H9 (cell line): ENCODE measurements around the gene KCNA4. TPM values are rescaled to one million over a fixed set of nuclear protein-coding genes. Genes with fewer than 3 reads are reported as not detected.

Experiments used
- DNase-seq: peaks from one replicate; pipeline ENCODE4 v3.0.0-alpha.2; 2017
- H2AFZ ChIP-seq: one replicate; pipeline ENCODE4 v1.6.1; 2013; ENCODE audit warnings: mild to moderate bottlenecking, low read length, control low read depth, moderate library complexity
- H2AK5ac ChIP-seq: 2 replicates; pipeline ENCODE4 v1.6.1; 2013; ENCODE audit warnings: low read length, control low read depth, mixed read lengths; ENCODE audit not compliant: insufficient read length
- H2BK120ac ChIP-seq: one replicate; pipeline ENCODE4 v1.6.1; 2013; ENCODE audit warnings: low read depth, mild to moderate bottlenecking, low read length, control low read depth, inconsistent platforms; ENCODE audit not compliant: poor library complexity, severe bottlenecking
- H2BK12ac ChIP-seq: 2 replicates; pipeline ENCODE4 v1.6.1; 2013; ENCODE audit warnings: low read length, control low read depth, mixed read lengths, low read depth; ENCODE audit not compliant: insufficient read length
- H2BK15ac ChIP-seq: 2 replicates; pipeline ENCODE4 v1.6.1; 2013; ENCODE audit warnings: low read depth, low read length, control low read depth
- H2BK20ac ChIP-seq: one replicate; pipeline ENCODE4 v1.6.1; 2013; ENCODE audit warnings: low read depth, mild to moderate bottlenecking, low read length, control low read depth, inconsistent platforms; ENCODE audit not compliant: poor library complexity, severe bottlenecking
- H2BK5ac ChIP-seq: 2 replicates; pipeline ENCODE4 v1.6.1; 2013; ENCODE audit warnings: low read length, control low read depth, mixed read lengths; ENCODE audit not compliant: insufficient read length
- H3K14ac ChIP-seq: 2 replicates; pipeline ENCODE4 v1.6.1; 2013; ENCODE audit warnings: low read length, control low read depth; ENCODE audit not compliant: insufficient read depth
- H3K18ac ChIP-seq: 2 replicates; pipeline ENCODE4 v1.6.1; 2013; ENCODE audit warnings: low read depth, mild to moderate bottlenecking, mixed read lengths, low read length, control low read depth; ENCODE audit not compliant: insufficient read length
- H3K23ac ChIP-seq: 2 replicates; pipeline ENCODE4 v1.6.1; 2013; ENCODE audit warnings: low read length, control low read depth, mixed read lengths, low read depth; ENCODE audit not compliant: insufficient read length
- H3K23me2 ChIP-seq: 2 replicates; pipeline ENCODE4 v1.6.1; 2013; ENCODE audit warnings: low read depth, mild to moderate bottlenecking, mixed read lengths, low read length, control low read depth; ENCODE audit not compliant: insufficient read length, poor library complexity, severe bottlenecking
- H3K27ac ChIP-seq: 2 replicates; pipeline ENCODE4 v1.5.1; 2013; ENCODE audit warnings: low read length, control low read depth, mixed read lengths, low read depth; ENCODE audit not compliant: insufficient read length
- H3K27me3 ChIP-seq: 2 replicates; pipeline ENCODE4 v1.6.1; 2013; ENCODE audit warnings: low read length, control low read depth, inconsistent platforms; ENCODE audit not compliant: insufficient read depth
- H3K4ac ChIP-seq: 2 replicates; pipeline ENCODE4 v1.6.1; 2013; ENCODE audit warnings: low read depth, mild to moderate bottlenecking, control low read depth, inconsistent platforms, low read length, moderate library complexity
- H3K4me1 ChIP-seq: 2 replicates; pipeline ENCODE4 v1.6.1; 2013; ENCODE audit warnings: low read length, control low read depth, inconsistent platforms; ENCODE audit not compliant: insufficient read depth
- H3K4me2 ChIP-seq: 2 replicates; pipeline ENCODE4 v1.6.1; 2013; ENCODE audit warnings: low read length, control low read depth, mixed read lengths; ENCODE audit not compliant: insufficient read length, insufficient read depth
- H3K56ac ChIP-seq: 2 replicates; pipeline ENCODE4 v1.6.1; 2013; ENCODE audit warnings: low read depth, mild to moderate bottlenecking, mixed read lengths, low read length, control low read depth; ENCODE audit not compliant: insufficient read length
- H3K79me1 ChIP-seq: 2 replicates; pipeline ENCODE4 v1.6.1; 2013; ENCODE audit warnings: low read depth, mild to moderate bottlenecking, moderate library complexity, low read length, control low read depth, inconsistent platforms; ENCODE audit not compliant: insufficient read depth, poor library complexity, severe bottlenecking
- H3K79me2 ChIP-seq: 2 replicates; pipeline ENCODE4 v1.6.1; 2013; ENCODE audit warnings: low read length, control low read depth, inconsistent platforms; ENCODE audit not compliant: insufficient read depth
- H3K9ac ChIP-seq: 2 replicates; pipeline ENCODE4 v1.6.1; 2013; ENCODE audit warnings: low read length, control low read depth, mixed read lengths; ENCODE audit not compliant: insufficient read length; ENCODE audit errors: extremely low read depth
- H3K9me3 ChIP-seq: one replicate; pipeline ENCODE4 v1.6.1; 2013; ENCODE audit warnings: low read depth, low read length, inconsistent platforms; ENCODE audit not compliant: control insufficient read depth
- H3T11ph ChIP-seq: one replicate; pipeline ENCODE4 v1.6.1; 2013; ENCODE audit warnings: mild to moderate bottlenecking, low read length, control low read depth, inconsistent platforms
- H4K20me1 ChIP-seq: one replicate; pipeline ENCODE4 v1.6.1; 2013; ENCODE audit not compliant: control insufficient read depth, insufficient read length, insufficient read depth
- H4K5ac ChIP-seq: 2 replicates; pipeline ENCODE4 v1.6.1; 2013; ENCODE audit warnings: low read depth, mild to moderate bottlenecking, mixed read lengths, low read length, control low read depth; ENCODE audit not compliant: insufficient read length
- H4K8ac ChIP-seq: replicated peaks from 2 replicates; pipeline ENCODE4 v1.6.1; 2013; ENCODE audit warnings: low read length, control low read depth, mixed read lengths, low read depth; ENCODE audit not compliant: insufficient read length
- H4K91ac ChIP-seq: 2 replicates; pipeline ENCODE4 v1.6.1; 2013; ENCODE audit warnings: low read depth, mild to moderate bottlenecking, moderate library complexity, mixed read lengths, low read length, control low read depth; ENCODE audit not compliant: insufficient read length
- H3K27ac Mint-ChIP-seq, 3 experiments: 2 replicates in 2 of 3; 3 replicates in 1 of 3; pipeline ENCODE4 v1.8.0; 2020 to 2021; ENCODE audit warnings: mixed read lengths in 3 of 3, mild to moderate bottlenecking in 1 of 3, moderate library complexity in 1 of 3
- H3K27me3 Mint-ChIP-seq: 2 replicates; pipeline ENCODE4 v1.8.0; 2021; ENCODE audit warnings: low read depth, mild to moderate bottlenecking, moderate library complexity, mixed read lengths
- H3K36me3 Mint-ChIP-seq, 3 experiments: 2 replicates in 2 of 3; 3 replicates in 1 of 3; pipeline ENCODE4 v1.8.0; 2020 to 2021; ENCODE audit warnings: low read depth in 3 of 3, mixed read lengths in 3 of 3; ENCODE audit not compliant: insufficient read depth in 1 of 3
- H3K4me1 Mint-ChIP-seq, 2 experiments: 2 replicates each; pipeline ENCODE4 v1.8.0; 2020; ENCODE audit warnings: mixed read lengths in 2 of 2
- H3K4me3 Mint-ChIP-seq, 2 experiments: 2 replicates in 1 of 2; 3 replicates in 1 of 2; pipeline ENCODE4 v1.8.0; 2020 to 2021; ENCODE audit warnings: mild to moderate bottlenecking in 2 of 2, mixed read lengths in 2 of 2, moderate library complexity in 1 of 2
- H3K9me3 Mint-ChIP-seq, 2 experiments: 2 replicates in 1 of 2; 3 replicates in 1 of 2; pipeline ENCODE4 v1.8.0; 2020; ENCODE audit warnings: mild to moderate bottlenecking in 2 of 2, mixed read lengths in 2 of 2, moderate library complexity in 1 of 2
- WGBS: extraction: QIAGEN DNeasy Blood & Tissue Kit; methylation state at CpG from one replicate; pipeline ENCODE4 v1.1.7; 2013; ENCODE audit warnings: missing lambda C conversion rate, low lambda C conversion rate, mixed read lengths; ENCODE audit not compliant: insufficient read length; ENCODE audit errors: extremely low coverage; 5-methylcytosine and 5-hydroxymethylcytosine counted together
- long read RNA-seq: library from polyadenylated mRNA; unstranded; transcript quantifications from one replicate; pipeline ENCODE4 v2.0.0, GENCODE V29; 2020
- total RNA-seq: library from RNA; stranded (reverse); gene quantifications from 2 replicates; pipeline ENCODE4 v1.2.1, GENCODE V29; 2021
- TF ChIP-seq, protein P1 (sequence below): fragments of 200-600 bp; sonication (generic); conservative IDR thresholded peaks from 3 replicates; pipeline ENCODE4 v1.8.0; 2021; ENCODE audit warnings: antibody characterized with exemption, mild to moderate bottlenecking

Gene KCNA4
- not detected in 2 replicates for total RNA-seq
- long read RNA-seq, result 0 reads

DNA sequence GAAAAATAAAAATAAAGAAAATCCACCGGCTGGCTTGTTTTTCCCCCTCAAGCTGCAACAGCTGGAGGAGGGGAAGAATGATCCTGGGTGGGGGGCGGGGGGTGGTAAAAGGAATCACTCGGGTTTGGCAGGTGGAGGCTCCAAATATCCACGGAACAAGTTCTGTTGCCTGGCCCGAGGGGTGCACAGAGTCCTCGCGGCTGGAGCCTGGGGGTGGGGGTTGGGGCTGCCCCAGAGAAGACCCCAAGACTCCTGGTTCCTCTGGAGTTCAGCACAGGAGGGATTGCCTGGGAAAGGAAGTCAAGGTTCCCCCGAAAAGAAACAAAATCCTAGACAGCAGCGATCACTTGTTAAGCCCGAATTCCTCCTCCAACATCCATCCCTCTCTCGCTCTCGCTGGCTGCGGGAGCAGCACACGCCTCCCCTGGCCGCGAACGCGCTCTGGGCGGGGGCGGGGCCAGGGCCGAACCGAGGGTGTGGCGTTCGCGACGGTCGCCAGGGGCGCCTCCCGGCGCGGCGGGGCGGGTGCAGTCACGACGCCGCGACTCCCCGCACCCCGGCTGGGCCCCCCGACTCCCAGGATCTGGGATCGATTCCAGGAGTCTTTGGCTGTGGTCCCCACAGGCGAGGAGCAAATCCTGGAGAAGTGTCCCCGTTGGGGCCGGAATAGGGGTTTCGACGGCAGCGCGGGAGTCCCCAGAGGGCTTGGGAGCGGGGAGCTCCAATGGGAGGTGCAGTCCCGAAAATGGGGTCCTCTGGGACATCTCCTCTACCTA, at the start of gene KCNA4:
Gene KCNA4, minus strand, starts transcription at position 443 of the 776 bp plus-strand sequence. CDS start 4,352 bp downstream, outside the sequence.
- TF ChIP-seq, protein P1, sequence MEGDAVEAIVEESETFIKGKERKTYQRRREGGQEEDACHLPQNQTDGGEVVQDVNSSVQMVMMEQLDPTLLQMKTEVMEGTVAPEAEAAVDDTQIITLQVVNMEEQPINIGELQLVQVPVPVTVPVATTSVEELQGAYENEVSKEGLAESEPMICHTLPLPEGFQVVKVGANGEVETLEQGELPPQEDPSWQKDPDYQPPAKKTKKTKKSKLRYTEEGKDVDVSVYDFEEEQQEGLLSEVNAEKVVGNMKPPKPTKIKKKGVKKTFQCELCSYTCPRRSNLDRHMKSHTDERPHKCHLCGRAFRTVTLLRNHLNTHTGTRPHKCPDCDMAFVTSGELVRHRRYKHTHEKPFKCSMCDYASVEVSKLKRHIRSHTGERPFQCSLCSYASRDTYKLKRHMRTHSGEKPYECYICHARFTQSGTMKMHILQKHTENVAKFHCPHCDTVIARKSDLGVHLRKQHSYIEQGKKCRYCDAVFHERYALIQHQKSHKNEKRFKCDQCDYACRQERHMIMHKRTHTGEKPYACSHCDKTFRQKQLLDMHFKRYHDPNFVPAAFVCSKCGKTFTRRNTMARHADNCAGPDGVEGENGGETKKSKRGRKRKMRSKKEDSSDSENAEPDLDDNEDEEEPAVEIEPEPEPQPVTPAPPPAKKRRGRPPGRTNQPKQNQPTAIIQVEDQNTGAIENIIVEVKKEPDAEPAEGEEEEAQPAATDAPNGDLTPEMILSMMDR, result peak; percentile 60
- H3K4me3 Mint-ChIP-seq, result peak within 1 kb of the TSS; percentile 29 to 69
- Histone ChIP-seq H3K9me3 (no peaks in the 10 kb centered on the region), H4K8ac (no peak within 1 kb of the TSS), H3K79me1 (no peaks in the 10 kb centered on the region), H3K79me2 (no peaks in the 10 kb centered on the region), H3K23me2 (peaks cover 5% of the 10 kb centered on the region), H2BK12ac (no peak within 1 kb of the TSS), H3K27ac (no peak within 1 kb of the TSS), H2BK20ac (no peak within 1 kb of the TSS), H2BK15ac (no peak within 1 kb of the TSS), H3K4ac (no peak within 1 kb of the TSS), H4K5ac (no peak within 1 kb of the TSS), H3K18ac (no peak within 1 kb of the TSS), H4K20me1 (no peaks in the 10 kb centered on the region), H2BK120ac (no peak within 1 kb of the TSS), H2BK5ac (no peak within 1 kb of the TSS), H2AFZ (no peak within 1 kb of the TSS), H4K91ac (no peak within 1 kb of the TSS), H2AK5ac (no peak within 1 kb of the TSS), H3K4me1 (no peaks in the 10 kb centered on the region), H3T11ph (no peak within 1 kb of the TSS), H3K9ac (no peak within 1 kb of the TSS), H3K23ac (no peak within 1 kb of the TSS), H3K27me3 (peaks cover 84% of the 10 kb centered on the region), H3K14ac (no peak within 1 kb of the TSS), H3K56ac (no peak within 1 kb of the TSS), H3K4me2 (peak within 1 kb of the TSS; percentile 57)
- H3K27ac Mint-ChIP-seq, result no peak within 1 kb of the TSS
- no peaks in the 10 kb centered on the region; the same call in none of the 2 replicates for H3K27me3 Mint-ChIP-seq
- WGBS, result no CpG with 5 or more reads among the region's 50 CpGs
- H3K4me1 Mint-ChIP-seq, result peaks cover 6 to 8% of the 10 kb centered on the region in 2 experiments
- H3K9me3 Mint-ChIP-seq, result peaks cover 0 to 8% of the 10 kb centered on the region in 2 experiments; a peak in 4 of 5 replicates
- H3K36me3 Mint-ChIP-seq, result 0 out of 7 replicates have a peak, but pooled peaks cover 0 to 1% (median 0%) of the 10 kb centered on the region in 3 experiments
- peak; percentile 66 for DNase-seq
